ENCODE data around the gene RGMA.

The RGMA gene

DNA sequence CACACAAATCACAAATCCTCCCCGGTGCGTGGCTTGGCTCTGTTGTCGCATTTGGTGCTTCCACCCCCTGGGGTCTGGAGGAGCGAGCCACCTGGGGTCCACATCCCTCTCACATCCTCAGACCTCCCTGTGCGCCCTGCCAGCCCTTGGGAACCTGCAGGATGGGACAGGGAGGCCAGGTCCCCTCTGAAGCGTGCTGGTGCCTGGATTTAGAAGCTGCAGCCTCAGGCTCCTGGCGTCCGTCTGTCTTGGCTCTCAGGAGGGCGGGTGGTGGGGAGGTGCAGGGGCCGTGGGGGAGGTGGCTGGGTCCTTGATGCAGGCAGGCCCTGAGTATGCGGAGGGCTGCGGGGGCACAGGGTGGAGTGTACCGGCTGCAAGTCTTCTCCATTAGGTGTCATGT is 38.4 kb downstream of the RGMA start:
- Histone ChIP-seq H3K27ac (ENCODE audit: insufficient read depth, low read length, poor library complexity, severe bottlenecking) (no peak overlapping the region), H3K9me3 (ENCODE audit: control insufficient read depth, low read length) (no peaks in the 10 kb centered on the region), H3K27me3 (replicated peaks; ENCODE audit: control insufficient read depth, insufficient read depth, low read length, poor library complexity, severe bottlenecking) (no peaks in the 10 kb centered on the region), H3K4me1 (ENCODE audit: control insufficient read depth, insufficient read depth, low read length, poor library complexity, severe bottlenecking) (peaks cover 12% of the 10 kb centered on the region), H3K36me3 (ENCODE audit: control insufficient read depth, insufficient read depth, low read length) (no peaks in the 10 kb centered on the region), H3K4me3 (ENCODE audit: insufficient read depth, low read depth, low read length, poor library complexity, severe bottlenecking) (no peak overlapping the region)
- no peak for DNase-seq

- DNase-seq: no peak
- H3K27ac ChIP-seq (ENCODE audit: insufficient read depth, low read length, poor library complexity, severe bottlenecking): no peak overlapping the region
- H3K27me3 ChIP-seq (replicated peaks; ENCODE audit: control insufficient read depth, insufficient read depth, low read length, poor library complexity, severe bottlenecking): no peaks in the 10 kb centered on the region
- H3K9me3 ChIP-seq (ENCODE audit: control insufficient read depth, low read length): no peaks in the 10 kb centered on the region
- H3K4me1 ChIP-seq (ENCODE audit: control insufficient read depth, insufficient read depth, low read length, poor library complexity, severe bottlenecking): peaks cover 12% of the 10 kb centered on the region
- no peaks in the 10 kb centered on the region for H3K36me3 ChIP-seq (ENCODE audit: control insufficient read depth, insufficient read depth, low read length)
- no peak overlapping the region for H3K4me3 ChIP-seq (ENCODE audit: insufficient read depth, low read depth, low read length, poor library complexity, severe bottlenecking)
These were observed 39.0 kb downstream of the RGMA start for GRCh38 chr15:93049914-93050578.

- no peak overlapping the region for H3K27ac ChIP-seq (ENCODE audit: insufficient read depth, low read length, poor library complexity, severe bottlenecking)
- H3K36me3 ChIP-seq (ENCODE audit: control insufficient read depth, insufficient read depth, low read length): no peaks in the 10 kb centered on the region
- no peaks in the 10 kb centered on the region for H3K9me3 ChIP-seq (ENCODE audit: control insufficient read depth, low read length)
- peaks cover 12% of the 10 kb centered on the region for H3K4me1 ChIP-seq (ENCODE audit: control insufficient read depth, insufficient read depth, low read length, poor library complexity, severe bottlenecking)
- DNase-seq: no peak
- no peaks in the 10 kb centered on the region for H3K27me3 ChIP-seq (replicated peaks; ENCODE audit: control insufficient read depth, insufficient read depth, low read length, poor library complexity, severe bottlenecking)
- no peak overlapping the region for H3K4me3 ChIP-seq (ENCODE audit: insufficient read depth, low read depth, low read length, poor library complexity, severe bottlenecking)
These were observed 39.8 kb downstream of the RGMA start for GRCh38 chr15:93049233-93049632.

- no peaks in the 10 kb centered on the region for H3K9me3 ChIP-seq (ENCODE audit: control insufficient read depth, low read length)
- no peak overlapping the region for H3K4me3 ChIP-seq (ENCODE audit: insufficient read depth, low read depth, low read length, poor library complexity, severe bottlenecking)
- no peaks in the 10 kb centered on the region for H3K27me3 ChIP-seq (replicated peaks; ENCODE audit: control insufficient read depth, insufficient read depth, low read length, poor library complexity, severe bottlenecking)
- DNase-seq: no peak
- peaks cover 12% of the 10 kb centered on the region for H3K4me1 ChIP-seq (ENCODE audit: control insufficient read depth, insufficient read depth, low read length, poor library complexity, severe bottlenecking)
- no peak overlapping the region for H3K27ac ChIP-seq (ENCODE audit: insufficient read depth, low read length, poor library complexity, severe bottlenecking)
- H3K36me3 ChIP-seq (ENCODE audit: control insufficient read depth, insufficient read depth, low read length): no peaks in the 10 kb centered on the region
These were observed 40.3 kb downstream of the RGMA start for GRCh38 chr15:93048759-93049161.

GRCh38 chr15:93048426-93048721 is 40.6 kb downstream of the RGMA start:
- Histone ChIP-seq H3K4me1 (ENCODE audit: control insufficient read depth, insufficient read depth, low read length, poor library complexity, severe bottlenecking) (peaks cover 12% of the 10 kb centered on the region), H3K36me3 (ENCODE audit: control insufficient read depth, insufficient read depth, low read length) (no peaks in the 10 kb centered on the region), H3K9me3 (ENCODE audit: control insufficient read depth, low read length) (no peaks in the 10 kb centered on the region), H3K4me3 (ENCODE audit: insufficient read depth, low read depth, low read length, poor library complexity, severe bottlenecking) (no peak overlapping the region), H3K27ac (ENCODE audit: insufficient read depth, low read length, poor library complexity, severe bottlenecking) (no peak overlapping the region), H3K27me3 (replicated peaks; ENCODE audit: control insufficient read depth, insufficient read depth, low read length, poor library complexity, severe bottlenecking) (no peaks in the 10 kb centered on the region)
- no peak for DNase-seq

GRCh38 chr15:93047621-93048425 is 41.2 kb downstream of the RGMA start:
- Histone ChIP-seq H3K4me3 (ENCODE audit: insufficient read depth, low read depth, low read length, poor library complexity, severe bottlenecking) (no peak overlapping the region), H3K36me3 (ENCODE audit: control insufficient read depth, insufficient read depth, low read length) (no peaks in the 10 kb centered on the region), H3K9me3 (ENCODE audit: control insufficient read depth, low read length) (no peaks in the 10 kb centered on the region), H3K4me1 (ENCODE audit: control insufficient read depth, insufficient read depth, low read length, poor library complexity, severe bottlenecking) (peaks cover 12% of the 10 kb centered on the region), H3K27me3 (replicated peaks; ENCODE audit: control insufficient read depth, insufficient read depth, low read length, poor library complexity, severe bottlenecking) (no peaks in the 10 kb centered on the region), H3K27ac (ENCODE audit: insufficient read depth, low read length, poor library complexity, severe bottlenecking) (no peak overlapping the region)
- DNase-seq: peak in 2 of 3 donors; percentile 12 to 14

DNA sequence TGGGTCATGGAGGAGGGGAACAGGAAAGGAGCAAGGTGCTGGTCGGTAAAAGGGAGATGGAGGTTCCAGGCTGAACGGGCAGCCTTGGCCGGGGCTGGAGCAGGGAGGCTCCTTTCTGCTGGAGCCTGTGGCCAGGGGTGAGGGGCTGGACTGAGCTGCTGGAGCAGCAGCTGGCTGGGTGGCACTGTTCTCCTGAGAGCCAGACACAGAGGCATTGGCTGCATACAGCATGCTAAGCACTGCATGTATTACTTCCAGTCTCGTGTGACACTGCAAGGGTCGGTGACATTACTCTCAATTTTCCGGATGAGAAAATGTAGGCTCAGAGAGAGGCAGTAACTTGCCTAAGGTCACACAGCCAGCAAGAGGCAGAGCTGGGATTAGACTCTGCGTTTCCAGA is 42.3 kb downstream of the RGMA start:
- Histone ChIP-seq H3K36me3 (ENCODE audit: control insufficient read depth, insufficient read depth, low read length) (no peaks in the 10 kb centered on the region), H3K27me3 (replicated peaks; ENCODE audit: control insufficient read depth, insufficient read depth, low read length, poor library complexity, severe bottlenecking) (no peaks in the 10 kb centered on the region), H3K27ac (ENCODE audit: insufficient read depth, low read length, poor library complexity, severe bottlenecking) (no peak overlapping the region), H3K9me3 (ENCODE audit: control insufficient read depth, low read length) (no peaks in the 10 kb centered on the region), H3K4me1 (ENCODE audit: control insufficient read depth, insufficient read depth, low read length, poor library complexity, severe bottlenecking) (peaks cover 12% of the 10 kb centered on the region), H3K4me3 (ENCODE audit: insufficient read depth, low read depth, low read length, poor library complexity, severe bottlenecking) (no peak overlapping the region)
- no peak for DNase-seq

- Histone ChIP-seq H3K36me3 (ENCODE audit: control insufficient read depth, insufficient read depth, low read length) (no peaks in the 10 kb centered on the region), H3K27ac (ENCODE audit: insufficient read depth, low read length, poor library complexity, severe bottlenecking) (no peak overlapping the region), H3K27me3 (replicated peaks; ENCODE audit: control insufficient read depth, insufficient read depth, low read length, poor library complexity, severe bottlenecking) (no peaks in the 10 kb centered on the region), H3K4me3 (ENCODE audit: insufficient read depth, low read depth, low read length, poor library complexity, severe bottlenecking) (no peak overlapping the region), H3K4me1 (ENCODE audit: control insufficient read depth, insufficient read depth, low read length, poor library complexity, severe bottlenecking) (peaks cover 12% of the 10 kb centered on the region), H3K9me3 (ENCODE audit: control insufficient read depth, low read length) (no peaks in the 10 kb centered on the region)
- DNase-seq: no peak
These were observed 42.9 kb downstream of the RGMA start for GRCh38 chr15:93046120-93046519.

DNA sequence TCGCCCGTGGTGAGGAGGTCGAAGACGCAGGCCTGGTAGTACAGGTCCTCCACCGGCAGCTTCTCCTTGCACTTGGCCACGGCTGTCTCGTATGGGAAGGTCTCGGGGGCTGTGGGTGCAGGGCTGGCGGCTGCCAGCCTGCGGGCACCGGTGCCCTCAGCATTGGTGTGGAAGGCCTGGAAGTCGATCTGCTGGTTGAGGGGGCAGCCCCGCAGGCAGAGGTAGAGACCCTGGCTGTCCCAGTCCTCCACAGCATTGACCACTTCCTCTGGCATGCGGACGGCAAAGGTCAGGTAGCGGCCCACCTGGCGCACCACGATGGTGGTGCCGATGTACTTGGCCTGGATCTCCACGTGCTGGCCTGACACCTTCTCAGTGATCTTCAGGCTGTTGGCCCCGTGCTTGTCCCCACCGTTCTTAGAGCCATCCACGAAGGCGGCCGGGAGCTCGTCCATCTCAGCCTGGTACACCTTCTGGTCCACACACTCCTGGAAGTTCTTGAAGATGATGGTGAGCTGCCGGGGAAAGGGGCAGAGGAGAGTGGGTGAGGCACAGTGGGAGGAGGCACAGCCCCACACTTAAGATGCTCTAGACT is 43.7 kb downstream of the RGMA start:
- H3K9me3 ChIP-seq (ENCODE audit: control insufficient read depth, low read length): no peaks in the 10 kb centered on the region
- H3K36me3 ChIP-seq (ENCODE audit: control insufficient read depth, insufficient read depth, low read length): no peaks in the 10 kb centered on the region

More for the DNA sequence above, 43.7 kb downstream of the RGMA start:
- no peaks in the 10 kb centered on the region for H3K27me3 ChIP-seq (replicated peaks; ENCODE audit: control insufficient read depth, insufficient read depth, low read length, poor library complexity, severe bottlenecking)
- DNase-seq: no peak
- no peak overlapping the region for H3K4me3 ChIP-seq (ENCODE audit: insufficient read depth, low read depth, low read length, poor library complexity, severe bottlenecking)
- H3K27ac ChIP-seq (ENCODE audit: insufficient read depth, low read length, poor library complexity, severe bottlenecking): no peak overlapping the region
- peaks cover 12% of the 10 kb centered on the region for H3K4me1 ChIP-seq (ENCODE audit: control insufficient read depth, insufficient read depth, low read length, poor library complexity, severe bottlenecking)
